HUES64 (cell line): ENCODE data around the gene HSPA12A.

Experiments used
- H3K27ac ChIP-seq: 2 replicates; pipeline ENCODE4 v1.7.0; 2013; ENCODE audit warnings: low read depth, low read length, inconsistent platforms
- H3K27me3 ChIP-seq: 2 replicates; pipeline ENCODE4 v1.6.1; 2013; ENCODE audit warnings: mild to moderate bottlenecking, low read length; ENCODE audit not compliant: insufficient read depth
- H3K36me3 ChIP-seq: 2 replicates; pipeline ENCODE4 v1.6.1; 2013; ENCODE audit warnings: mild to moderate bottlenecking, low read length; ENCODE audit not compliant: insufficient read depth
- H3K4me1 ChIP-seq: 2 replicates; pipeline ENCODE4 v1.6.1; 2013; ENCODE audit warnings: mild to moderate bottlenecking, low read length, moderate library complexity; ENCODE audit not compliant: insufficient read depth
- H3K4me3 ChIP-seq: 2 replicates; pipeline ENCODE4 v1.5.1; 2013; ENCODE audit warnings: mild to moderate bottlenecking, low read length, moderate library complexity
- H3K9ac ChIP-seq: 2 replicates; pipeline ENCODE4 v1.6.1; 2013; ENCODE audit warnings: mild to moderate bottlenecking, low read depth, low read length
- H3K9me3 ChIP-seq: 2 replicates; pipeline ENCODE4 v1.6.1; 2013; ENCODE audit warnings: low read depth, low read length; ENCODE audit not compliant: insufficient read depth
- WGBS: fragments of 150-250, 120-280 bp; methylation state at CpG from one replicate; pipeline ENCODE4 v1.1.7; 2013; ENCODE audit warnings: missing lambda C conversion rate; 5-methylcytosine and 5-hydroxymethylcytosine counted together

The HSPA12A gene

DNA sequence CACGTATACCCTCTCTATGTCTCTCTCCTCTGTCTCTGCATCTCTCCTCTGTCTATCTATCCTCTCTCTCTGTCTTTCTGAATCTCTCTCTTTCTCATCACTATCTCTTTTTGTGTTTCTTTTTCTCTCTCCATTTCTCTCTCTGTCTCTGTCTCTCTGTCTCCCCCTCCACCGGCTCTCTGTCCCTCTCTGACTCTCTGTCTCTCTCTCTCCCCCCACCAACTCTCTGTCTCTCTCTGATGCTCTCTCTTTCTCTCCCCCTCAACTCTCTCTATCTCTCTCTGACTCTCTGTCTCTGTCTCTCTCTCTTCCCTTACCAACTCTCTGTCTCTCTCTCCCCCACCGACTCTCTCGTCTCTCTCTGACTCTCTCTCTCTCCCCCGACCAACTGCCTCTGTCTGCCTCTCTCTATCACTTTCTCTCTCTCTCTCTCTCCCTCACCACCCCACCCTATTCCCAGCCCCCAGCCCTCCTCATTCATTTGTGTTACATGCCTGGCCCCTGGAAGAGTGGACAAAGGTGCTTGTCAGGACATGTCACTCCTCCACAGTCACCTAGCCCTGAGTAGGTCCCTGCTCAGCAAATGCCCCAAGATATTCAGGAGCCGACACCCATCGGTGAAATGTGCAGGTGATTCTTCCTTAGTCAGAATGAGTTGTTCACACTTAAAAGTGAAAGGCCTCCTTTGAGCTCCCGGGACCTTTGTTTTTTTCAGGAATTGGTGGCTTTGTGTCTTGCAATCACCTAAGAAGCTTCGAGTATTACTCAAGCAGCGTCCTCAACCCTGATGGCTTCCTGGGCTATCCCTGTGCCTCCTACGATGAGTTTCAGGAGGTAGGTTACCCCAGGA is 108.0 kb downstream of the HSPA12A start:
- WGBS: 90% methylated on average over 11 of the region's 11 CpGs

DNA sequence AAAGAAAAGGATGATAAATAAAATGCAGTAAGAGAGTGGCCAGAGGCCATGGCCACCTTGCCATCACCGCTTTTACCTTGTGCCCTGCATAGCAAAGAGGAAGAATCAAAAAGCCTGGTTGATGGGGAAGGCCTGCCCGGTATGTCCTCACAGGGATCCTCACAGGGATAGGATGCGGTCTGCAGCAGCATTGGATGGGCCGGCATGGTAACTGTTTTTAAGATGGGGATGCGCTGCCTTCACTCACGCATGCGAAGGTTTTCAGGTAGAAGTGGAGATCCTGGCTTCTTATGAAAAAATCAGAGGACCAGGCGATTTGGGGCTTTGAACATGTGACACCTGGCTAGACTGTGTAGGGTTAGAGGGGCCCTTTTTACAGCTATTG is 109.2 kb downstream of the HSPA12A start:
- no peak overlapping the region for H3K9ac ChIP-seq
- whole genome bisulfite sequencing: 96% methylated on average over 8 of the region's 8 CpGs

More for the DNA sequence above, 108.0 kb downstream of the HSPA12A start:
- H3K4me1 ChIP-seq: no peaks in the 10 kb centered on the region
- H3K36me3 ChIP-seq: no peaks in the 10 kb centered on the region
- no peak overlapping the region for H3K4me3 ChIP-seq
- H3K27me3 ChIP-seq: no peaks in the 10 kb centered on the region
- no peaks in the 10 kb centered on the region for H3K9me3 ChIP-seq
- H3K9ac ChIP-seq: no peak overlapping the region
- no peak overlapping the region for H3K27ac ChIP-seq

DNA sequence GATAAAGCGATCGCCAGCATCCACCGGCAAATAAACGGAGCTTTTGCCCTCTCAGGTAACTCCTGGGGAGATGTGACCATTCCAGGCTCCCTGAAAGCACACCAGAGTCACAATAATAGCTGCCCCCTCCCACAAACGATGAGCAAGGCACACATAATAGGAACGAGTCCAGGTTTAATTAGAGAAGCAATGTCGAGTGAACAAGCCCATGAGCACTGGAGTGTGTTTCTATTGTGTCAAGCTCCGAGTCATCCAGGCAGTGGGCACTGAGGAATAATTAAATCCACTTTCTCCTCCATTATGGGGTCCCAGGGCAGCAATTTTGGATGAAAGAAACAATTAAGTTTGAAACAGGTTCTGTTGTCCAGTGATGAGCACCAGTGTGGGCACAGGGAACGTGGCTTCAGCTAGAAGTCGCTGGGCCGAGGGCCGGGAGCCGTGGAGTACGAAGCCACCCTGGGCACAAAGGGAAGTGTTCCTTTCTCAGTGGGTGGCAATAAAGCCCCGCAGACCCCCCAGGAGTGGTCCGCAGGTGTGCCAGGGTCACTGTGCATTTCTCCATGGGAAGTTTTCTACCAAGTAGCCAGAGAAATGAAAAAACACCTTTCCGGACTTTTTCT is 109.7 kb downstream of the HSPA12A start:
- Histone ChIP-seq H3K4me1 (no peaks in the 10 kb centered on the region), H3K27ac (no peak overlapping the region), H3K9me3 (no peaks in the 10 kb centered on the region), H3K36me3 (no peaks in the 10 kb centered on the region), H3K27me3 (no peaks in the 10 kb centered on the region; the same call in 1 of the 2 replicates), H3K4me3 (no peak overlapping the region), H3K9ac (no peak overlapping the region)
- 94% methylated on average over 17 of the region's 17 CpGs for WGBS

More for the DNA sequence above, 109.2 kb downstream of the HSPA12A start:
- no peaks in the 10 kb centered on the region for H3K27me3 ChIP-seq
- H3K27ac ChIP-seq: no peak overlapping the region
- no peaks in the 10 kb centered on the region for H3K9me3 ChIP-seq
- H3K4me1 ChIP-seq: no peaks in the 10 kb centered on the region
- H3K36me3 ChIP-seq: no peaks in the 10 kb centered on the region
- H3K4me3 ChIP-seq: no peak overlapping the region

GRCh38 chr10:116631871-116632295 is 110.5 kb downstream of the HSPA12A start:
- peaks cover 4% of the 10 kb centered on the region for H3K27me3 ChIP-seq
- 90% methylated on average over 6 of the region's 6 CpGs for WGBS
- no peak overlapping the region for H3K9ac ChIP-seq
- no peak overlapping the region for H3K27ac ChIP-seq
- no peak overlapping the region for H3K4me3 ChIP-seq
- H3K36me3 ChIP-seq: no peaks in the 10 kb centered on the region
- H3K9me3 ChIP-seq: no peaks in the 10 kb centered on the region
- no peaks in the 10 kb centered on the region for H3K4me1 ChIP-seq

DNA sequence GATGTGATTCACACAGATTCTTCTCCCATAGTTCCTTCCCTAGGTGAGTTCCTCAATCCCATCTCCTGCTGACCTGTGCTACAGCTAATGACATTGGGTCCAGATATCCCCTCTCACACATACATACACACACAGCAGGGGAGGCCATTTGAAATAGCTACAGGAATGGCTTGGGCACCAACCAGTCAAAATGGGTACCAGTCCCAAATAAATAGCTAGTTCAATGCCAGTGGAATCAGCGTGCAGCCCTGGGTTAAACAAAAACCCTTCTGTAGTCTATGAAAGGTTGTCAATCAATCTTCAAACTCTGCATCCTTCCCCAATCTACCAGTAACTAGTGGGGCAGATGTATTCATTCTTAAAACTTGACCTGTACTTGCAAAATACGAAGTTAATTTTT is 112.3 kb downstream of the HSPA12A start:
- no peaks in the 10 kb centered on the region for H3K9me3 ChIP-seq
- 100% methylated on average over 2 of the region's 2 CpGs for WGBS
- no peak overlapping the region for H3K9ac ChIP-seq
- no peak overlapping the region for H3K27ac ChIP-seq
- peaks cover 6% of the 10 kb centered on the region for H3K27me3 ChIP-seq
- H3K4me1 ChIP-seq: no peaks in the 10 kb centered on the region
- no peak overlapping the region for H3K4me3 ChIP-seq
- H3K36me3 ChIP-seq: no peaks in the 10 kb centered on the region

GRCh38 chr10:116629340-116629739 is 113.0 kb downstream of the HSPA12A start:
- Histone ChIP-seq H3K36me3 (no peaks in the 10 kb centered on the region), H3K4me3 (no peak overlapping the region), H3K9me3 (no peaks in the 10 kb centered on the region), H3K27me3 (peaks cover 6% of the 10 kb centered on the region), H3K4me1 (no peaks in the 10 kb centered on the region), H3K9ac (no peak overlapping the region), H3K27ac (no peak overlapping the region)
- 87% methylated on average over 4 of the region's 4 CpGs for WGBS

DNA sequence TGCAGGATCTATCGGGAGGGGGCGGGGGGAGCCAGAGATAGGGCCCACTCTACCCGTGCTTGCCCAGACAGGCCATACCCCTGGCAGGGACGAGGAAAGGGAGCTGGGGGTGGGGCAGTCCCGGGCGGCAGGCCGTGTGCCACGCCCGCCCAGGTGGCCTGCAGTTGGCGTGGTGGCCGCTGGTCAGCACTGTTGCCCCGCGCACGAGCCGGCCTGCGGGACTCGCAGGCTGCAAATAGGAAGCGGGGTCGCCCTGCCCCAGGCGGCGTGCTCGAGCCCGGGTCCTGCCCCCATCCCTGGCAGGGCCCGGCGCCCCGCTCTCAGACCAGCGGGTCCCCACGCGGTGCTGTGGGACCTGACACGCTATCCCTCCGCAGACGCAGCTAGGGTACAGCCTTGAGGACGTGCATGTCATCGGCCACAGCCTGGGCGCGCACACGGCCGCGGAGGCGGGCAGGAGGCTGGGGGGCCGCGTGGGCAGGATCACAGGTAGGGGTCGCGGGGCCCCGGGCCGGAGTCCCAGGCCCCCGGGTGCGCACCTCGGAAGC is 114.9 kb downstream of the HSPA12A start:
- H3K9me3 ChIP-seq: no peaks in the 10 kb centered on the region
- WGBS: 48% methylated on average over 49 of the region's 49 CpGs
- peak overlapping the region; percentile 56 for H3K4me3 ChIP-seq
- H3K36me3 ChIP-seq: no peaks in the 10 kb centered on the region
- peak overlapping the region; percentile 60; the same call in 1 of the 2 replicates for H3K9ac ChIP-seq
- H3K27me3 ChIP-seq: peaks cover 6% of the 10 kb centered on the region
- H3K27ac ChIP-seq: no peak overlapping the region
- no peaks in the 10 kb centered on the region for H3K4me1 ChIP-seq

- H3K36me3 ChIP-seq: no peaks in the 10 kb centered on the region
- WGBS: 89% methylated on average over 9 of the region's 9 CpGs
- H3K27me3 ChIP-seq: peaks cover 6% of the 10 kb centered on the region
- no peaks in the 10 kb centered on the region for H3K9me3 ChIP-seq
- H3K4me1 ChIP-seq: no peaks in the 10 kb centered on the region
- H3K27ac ChIP-seq: no peak overlapping the region
- no peak overlapping the region for H3K4me3 ChIP-seq
- no peak overlapping the region for H3K9ac ChIP-seq
Observed at GRCh38 chr10:116626815-116627214, 115.6 kb downstream of the HSPA12A start.

- no peak overlapping the region for H3K27ac ChIP-seq
- no peaks in the 10 kb centered on the region for H3K36me3 ChIP-seq
- 93% methylated on average over 7 of the region's 7 CpGs for WGBS
Observed at GRCh38 chr10:116625845-116626244, 116.5 kb downstream of the HSPA12A start.

DNA sequence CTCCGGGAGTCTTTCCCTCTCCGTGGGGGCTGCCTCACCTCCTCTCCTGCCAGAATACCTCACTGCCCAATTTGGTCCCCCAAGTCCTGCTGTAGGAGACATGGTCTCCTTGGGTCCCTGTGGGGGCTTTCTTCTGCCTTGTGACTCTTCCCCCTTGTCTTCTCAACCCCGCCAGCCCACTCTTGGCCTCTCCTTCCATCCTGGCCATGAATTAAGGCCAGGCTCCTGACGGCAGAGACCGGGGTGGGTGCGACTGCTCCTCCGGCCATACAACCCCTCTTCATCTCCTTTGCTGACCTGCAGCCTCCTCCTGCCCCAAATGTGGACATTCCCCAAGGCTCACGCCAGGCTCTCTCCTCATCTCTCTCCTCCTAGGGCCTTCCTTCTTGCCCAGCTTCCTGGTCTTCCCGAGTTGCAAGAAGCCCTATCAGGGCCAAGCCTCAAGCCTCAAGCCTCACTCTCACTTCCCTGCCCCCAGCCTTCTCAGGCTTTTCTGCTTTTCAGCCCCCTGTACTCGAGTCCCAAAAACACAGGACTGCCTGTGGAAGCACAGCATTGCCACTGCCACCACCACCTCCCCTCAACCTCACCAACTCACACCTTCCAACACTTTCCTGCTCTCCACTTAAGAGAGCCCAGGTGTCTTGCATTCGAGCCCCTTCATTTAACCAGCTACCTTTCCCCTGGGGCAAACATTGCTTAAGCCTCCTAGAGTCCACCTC is 120.3 kb downstream of the HSPA12A start:
- H3K27me3 ChIP-seq: peaks cover 3% of the 10 kb centered on the region; the same call in 1 of the 2 replicates
- no peaks in the 10 kb centered on the region for H3K36me3 ChIP-seq
- no peak overlapping the region for H3K27ac ChIP-seq
- no peak overlapping the region for H3K9ac ChIP-seq
- H3K4me3 ChIP-seq: no peak overlapping the region
- 93% methylated on average over 11 of the region's 11 CpGs for WGBS
- no peaks in the 10 kb centered on the region for H3K4me1 ChIP-seq
- no peaks in the 10 kb centered on the region for H3K9me3 ChIP-seq

More at GRCh38 chr10:116625845-116626244, 116.5 kb downstream of the HSPA12A start:
- no peaks in the 10 kb centered on the region for H3K9me3 ChIP-seq
- H3K4me1 ChIP-seq: no peaks in the 10 kb centered on the region
- H3K9ac ChIP-seq: no peak overlapping the region
- H3K27me3 ChIP-seq: peaks cover 6% of the 10 kb centered on the region
- H3K4me3 ChIP-seq: no peak overlapping the region

- no peak overlapping the region for H3K27ac ChIP-seq
- no peaks in the 10 kb centered on the region for H3K27me3 ChIP-seq
- 93% methylated on average over 8 of the region's 8 CpGs for WGBS
- H3K36me3 ChIP-seq: no peaks in the 10 kb centered on the region
- H3K4me3 ChIP-seq: no peak overlapping the region
- no peaks in the 10 kb centered on the region for H3K4me1 ChIP-seq
- H3K9ac ChIP-seq: no peak overlapping the region
- H3K9me3 ChIP-seq: no peaks in the 10 kb centered on the region
Observed at GRCh38 chr10:116621476-116621875, 120.9 kb downstream of the HSPA12A start.
